ENCODE measurements around the gene TTC31.
"Not testable (repeated sequence)": the region's sequence is repeated elsewhere in the genome, so short reads cannot be mapped to it uniquely, and the experiment has no call there.

Gene TTC31

DNA sequence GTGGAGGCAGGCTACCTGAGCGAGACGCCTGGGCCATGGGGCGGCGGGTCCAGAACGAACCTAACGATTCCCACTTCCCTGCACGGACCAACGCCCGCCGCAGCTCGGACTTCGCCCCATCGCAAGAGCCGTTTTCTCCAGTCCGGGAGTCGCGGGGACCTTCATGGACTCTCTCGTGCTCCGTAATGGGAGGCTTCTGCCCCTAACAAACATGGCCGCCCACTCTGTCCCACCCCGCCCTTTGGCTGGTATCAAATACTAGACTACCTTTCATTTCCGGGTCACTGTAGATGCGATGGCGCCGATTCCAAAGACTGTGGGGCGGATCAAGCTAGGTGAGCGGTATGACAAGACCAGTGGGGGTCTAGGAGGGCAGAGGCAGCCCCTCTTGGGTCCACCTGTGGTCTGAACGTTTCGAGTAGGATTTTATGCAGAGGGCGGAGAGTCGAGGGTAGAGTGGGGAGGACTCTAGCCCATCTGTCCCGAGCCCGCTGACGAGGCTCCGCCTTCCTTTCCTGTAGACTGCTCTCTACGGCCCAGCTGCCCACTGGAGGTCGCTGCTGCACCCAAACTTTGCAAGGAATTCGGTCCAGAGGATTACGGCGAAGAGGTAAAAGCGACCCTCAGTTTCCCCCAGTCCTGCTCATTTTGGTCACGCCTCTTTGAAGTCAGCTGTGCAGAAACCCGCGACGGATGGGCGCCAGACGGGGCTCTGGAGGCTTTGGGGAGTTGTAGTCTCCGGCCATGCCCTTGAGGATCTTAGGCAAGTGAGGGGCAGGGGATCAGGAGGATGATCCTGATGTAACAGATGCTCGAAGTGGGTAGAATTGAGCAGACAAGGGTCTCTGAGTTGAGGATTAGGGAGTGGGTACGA, at the start of gene TTC31, which contains the start of gene CCDC142:
Gene TTC31 (plus strand): TSS at position 281 of the 874 bp plus-strand sequence. CDS start 15 bp downstream, at position 296.
Gene CCDC142 (minus strand): TSS at position 198 of the 874 bp plus-strand sequence. CDS start 161 bp downstream, at position 37.
- peak; percentile 97 for DNase-seq

- no peak for DNase-seq
These were observed 46.6 kb upstream of the TTC31 start for GRCh38 chr2:74436111-74436805.

- DNase-seq: no peak
These were observed 45.8 kb upstream of the TTC31 start for GRCh38 chr2:74436848-74437695.

GRCh38 chr2:74438248-74438647, 44.6 kb upstream of the TTC31 start:
- no peak for DNase-seq

DNA sequence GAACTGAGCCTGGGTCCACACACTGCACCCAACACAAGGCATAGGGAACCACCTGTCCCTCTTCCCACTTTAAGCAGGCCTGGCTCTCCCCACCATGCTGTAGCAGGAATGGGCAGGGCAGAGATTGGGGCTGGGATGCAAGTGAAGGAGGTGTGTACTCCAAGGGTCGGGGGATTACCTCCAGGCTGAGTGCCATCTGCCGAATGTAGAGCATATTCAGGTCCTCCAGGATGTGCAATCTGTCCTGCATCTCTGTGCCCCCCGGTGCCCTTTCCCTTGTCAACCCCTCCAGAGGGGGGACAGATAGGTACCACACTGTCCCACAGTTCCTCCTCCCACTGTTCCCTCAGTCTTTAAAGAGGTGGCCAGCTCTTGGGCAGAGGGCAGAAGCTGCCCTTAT, 43.5 kb upstream of the TTC31 start:
- no peak for DNase-seq

DNA sequence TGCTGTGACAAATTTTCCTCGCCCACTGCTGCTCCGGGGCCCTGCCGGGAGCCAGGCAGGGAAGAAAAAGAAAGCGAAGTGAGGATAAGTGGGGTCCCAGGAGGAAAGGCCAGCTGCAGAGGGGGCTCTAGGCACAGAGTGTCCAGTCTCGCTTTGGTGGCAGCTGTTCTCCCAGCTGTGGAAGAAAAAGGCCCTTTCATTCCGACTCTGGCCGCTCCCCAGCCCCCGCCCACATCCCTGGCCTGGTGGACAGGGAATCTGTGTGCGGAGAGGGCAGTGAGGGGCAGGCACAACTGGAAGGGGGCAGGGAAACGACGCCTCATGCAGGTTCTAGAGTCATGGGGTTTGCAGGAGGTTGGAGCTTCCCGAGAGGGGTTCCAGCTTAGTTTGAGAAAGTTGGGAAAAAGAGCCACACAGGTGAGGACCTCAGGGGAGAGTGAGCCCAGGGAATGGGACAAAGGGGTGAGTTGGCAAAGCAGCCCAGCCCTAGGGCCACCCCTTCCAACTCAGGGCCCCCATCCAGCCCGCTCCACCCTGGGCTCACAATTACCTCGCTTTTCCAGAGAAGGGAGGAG, 43.0 kb upstream of the TTC31 start:
- DNase-seq: peak; percentile 93

DNA sequence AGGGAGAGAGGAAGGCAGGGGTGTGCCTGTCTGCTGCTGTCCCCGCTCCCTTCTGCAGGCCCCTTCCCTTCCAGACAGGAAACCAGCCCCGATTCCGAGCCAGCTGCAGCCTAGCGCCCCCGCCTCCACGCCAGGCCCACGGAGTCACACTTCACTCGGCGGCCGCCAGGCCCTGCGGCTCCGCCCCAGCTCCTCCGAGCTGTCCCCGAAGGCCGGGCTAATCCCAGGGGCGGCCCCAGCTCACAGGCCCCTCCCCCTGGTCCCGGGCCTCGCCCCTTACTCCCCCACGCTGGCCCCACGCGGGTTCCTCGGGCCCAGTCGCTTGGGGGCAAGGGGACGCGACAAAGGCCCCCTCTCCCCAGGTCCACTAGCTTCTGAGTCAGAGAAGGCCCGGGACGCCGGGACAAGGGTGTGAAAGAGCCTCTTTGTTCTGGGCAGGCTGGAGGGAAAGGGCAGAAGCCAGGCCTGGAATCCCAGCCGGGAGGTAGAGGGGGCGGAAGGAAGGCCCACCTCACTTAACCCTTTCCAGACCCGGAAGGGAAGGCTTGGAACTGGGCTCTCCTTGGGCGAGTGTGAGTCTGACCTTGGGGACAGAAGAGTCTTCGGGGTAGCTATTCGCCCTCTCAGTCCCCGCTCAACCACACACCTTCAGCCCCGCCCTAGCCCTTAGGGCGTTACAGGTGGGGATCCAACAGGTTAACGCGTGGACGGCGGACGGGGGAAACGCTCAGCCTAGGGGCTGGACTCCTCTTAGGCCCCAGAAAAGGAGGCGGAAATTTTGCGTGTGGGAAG, 42.3 kb upstream of the TTC31 start:
- peak; percentile 97 for DNase-seq

DNA sequence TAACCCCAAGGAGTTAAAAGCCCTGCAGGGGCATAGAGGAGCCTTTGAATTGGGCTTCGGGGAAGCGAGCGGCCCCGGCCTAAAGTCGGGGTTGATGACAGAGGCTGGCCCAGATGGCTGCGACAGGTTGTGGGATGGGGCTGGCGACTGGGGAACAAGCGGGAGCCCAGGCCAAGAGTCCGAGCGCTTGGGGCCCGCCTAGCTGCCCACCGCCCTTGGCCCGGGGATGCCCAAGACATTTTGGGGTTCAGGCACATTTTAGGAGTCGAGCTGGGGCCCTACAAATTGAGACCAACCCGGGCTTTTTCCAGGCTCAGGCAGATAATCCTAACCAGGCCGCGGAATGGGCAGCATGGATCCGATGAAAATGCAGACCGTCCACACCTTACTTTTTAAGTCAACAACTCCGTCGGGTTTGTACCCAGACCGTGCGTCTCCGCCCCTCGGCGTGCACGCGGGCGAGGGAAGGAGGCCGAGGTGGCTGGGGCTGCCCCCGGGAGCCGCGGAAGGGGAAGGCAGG, 41.7 kb upstream of the TTC31 start:
- DNase-seq: no peak

- no peak for DNase-seq
These were observed 41.0 kb upstream of the TTC31 start, which contains the start of gene RTKN for GRCh38 chr2:74441690-74442482. Gene RTKN, minus strand, starts transcription at chr2:74441937. Its CDS starts 121 bp downstream, at chr2:74441816.

DNA sequence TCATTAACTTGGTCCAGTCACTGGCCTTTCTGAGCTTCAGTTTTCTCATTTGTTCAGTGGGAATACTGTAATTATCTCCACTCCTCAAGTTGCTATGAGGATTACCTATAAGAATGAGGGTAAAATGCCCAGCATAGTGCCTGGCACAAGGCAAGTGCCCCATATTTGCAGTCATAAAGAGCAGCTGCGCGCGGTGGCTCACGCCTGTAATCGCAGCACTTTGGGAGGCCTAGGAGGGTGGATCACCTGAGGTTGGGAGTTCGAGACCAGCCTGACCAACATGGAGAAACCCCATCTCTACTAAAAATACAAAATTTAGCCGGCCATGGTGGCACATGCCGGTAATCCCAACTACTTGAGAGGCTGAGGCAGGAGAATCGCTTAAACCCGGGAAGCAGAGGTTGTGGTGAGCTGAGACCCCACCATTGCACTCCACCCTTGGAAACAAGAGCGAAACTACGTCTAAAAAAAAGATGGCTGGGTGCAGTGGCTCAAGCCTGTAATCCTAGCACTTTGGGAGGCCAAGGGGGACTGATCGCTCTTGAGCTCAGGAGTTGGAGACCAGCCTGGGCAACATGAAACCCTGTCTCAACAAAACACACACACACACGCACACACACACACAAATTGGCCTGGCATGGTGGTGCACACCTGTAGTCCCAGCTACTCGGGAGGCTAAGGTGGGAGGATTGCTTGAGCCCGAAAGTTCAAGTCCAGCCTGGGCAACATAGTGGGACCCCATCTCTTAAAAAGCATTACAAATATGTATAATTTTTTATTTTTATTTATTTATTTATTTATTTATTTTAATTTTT, 40.2 kb upstream of the TTC31 start:
- DNase-seq: not testable (repeated sequence)

DNA sequence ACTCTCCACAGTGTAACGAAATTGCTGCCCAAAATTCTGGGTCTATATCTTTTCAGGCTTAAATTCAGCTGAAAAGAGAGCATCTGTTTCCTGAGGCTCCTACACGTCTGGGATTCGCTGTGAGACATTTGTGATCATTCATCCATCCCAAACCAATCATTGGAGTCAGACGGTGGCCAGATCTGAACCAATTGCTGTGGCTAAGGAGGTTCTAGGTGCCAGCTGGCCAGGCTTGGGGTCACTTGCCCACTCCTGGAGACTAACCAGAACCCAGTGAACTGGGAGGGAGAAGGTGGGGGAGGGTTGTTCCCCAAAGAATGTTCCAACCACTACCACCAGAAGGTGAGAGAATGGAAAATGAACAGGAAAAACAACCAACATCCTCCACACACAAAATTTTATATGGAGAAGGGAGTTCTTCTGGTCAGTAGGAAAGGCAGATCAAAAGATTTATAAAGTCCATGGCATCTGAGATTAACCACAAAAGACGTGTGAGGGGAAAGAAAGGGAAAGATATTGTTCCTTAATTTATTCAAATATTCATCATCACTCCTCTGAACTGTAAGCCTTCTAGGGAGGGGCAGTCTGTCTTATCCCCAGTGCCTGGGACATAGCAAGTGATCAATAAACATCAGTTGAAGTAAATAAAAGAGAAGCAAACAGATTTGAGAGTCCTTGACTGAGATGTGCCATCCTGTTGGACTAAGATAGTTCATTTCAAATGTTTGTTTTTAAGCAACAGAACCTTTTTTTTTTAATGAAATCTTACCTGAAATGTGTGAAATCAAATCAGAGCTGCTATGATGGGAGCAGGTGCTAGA, 38.2 kb upstream of the TTC31 start:
- DNase-seq: no peak

GRCh38 chr2:74447230-74447999, 35.5 kb upstream of the TTC31 start:
- DNase-seq: no peak

DNA sequence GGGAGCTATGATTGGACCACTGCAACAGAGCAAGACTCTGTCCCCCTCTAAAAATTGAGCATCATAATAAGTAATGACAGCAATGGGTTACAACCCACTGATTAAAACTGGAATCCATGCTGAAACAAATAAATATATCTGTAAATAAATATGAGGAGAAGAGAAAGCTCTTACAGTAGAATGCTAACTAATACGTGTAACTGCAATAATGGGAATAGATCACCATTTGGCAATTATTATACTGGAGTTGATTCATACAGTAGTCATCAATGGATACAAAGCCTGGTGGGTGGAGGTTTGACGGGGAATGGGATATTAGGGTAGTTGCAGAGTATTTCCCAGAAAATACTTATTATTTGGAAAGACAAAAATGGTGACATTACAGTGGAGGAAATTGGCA, 34.1 kb upstream of the TTC31 start:
- DNase-seq: no peak

GRCh38 chr2:74450570-74451190, 32.2 kb upstream of the TTC31 start:
- DNase-seq: no peak

DNA sequence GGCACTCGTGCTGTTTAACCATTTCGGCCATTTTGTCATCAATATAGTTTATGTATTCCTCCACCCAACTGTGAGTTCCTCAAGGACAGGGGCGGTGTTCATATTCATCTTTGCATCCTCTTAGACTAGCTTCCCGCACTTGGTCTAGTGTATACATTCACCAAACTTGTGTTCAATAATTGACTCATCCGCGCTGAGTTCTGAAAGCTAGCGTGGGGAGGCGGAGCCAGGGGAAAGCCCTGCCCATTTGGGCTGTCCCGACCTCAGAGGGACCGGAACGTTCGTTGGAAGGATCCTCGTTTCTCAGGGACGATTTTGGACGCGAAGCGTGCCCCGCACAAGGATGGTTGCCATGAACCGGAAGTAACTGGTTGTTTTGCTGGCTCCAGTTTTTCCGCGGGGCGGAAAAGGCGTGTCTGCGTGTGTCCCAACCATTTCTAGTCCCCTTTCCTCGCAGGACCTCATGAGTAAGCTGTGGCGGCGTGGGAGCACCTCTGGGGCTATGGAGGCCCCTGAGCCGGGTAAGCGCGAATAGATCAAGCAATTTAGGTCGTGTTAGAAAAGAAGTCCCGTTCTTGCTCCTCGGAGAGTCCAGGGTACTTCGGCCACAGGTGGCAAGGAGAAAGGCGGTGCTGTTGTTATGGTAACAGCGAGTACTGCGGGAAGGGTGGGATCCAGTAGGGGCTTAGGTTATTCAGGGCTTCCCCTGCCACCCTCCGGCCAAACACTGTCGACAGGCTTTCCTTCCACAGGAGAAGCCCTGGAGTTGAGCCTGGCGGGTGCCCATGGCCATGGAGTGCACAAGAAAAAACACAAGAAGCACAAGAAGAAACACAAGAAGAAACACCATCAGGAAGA, 28.0 kb upstream of the TTC31 start, which contains the start of gene INO80B:
Gene INO80B (plus strand): TSS at position 434 of the 858 bp plus-strand sequence. CDS start 30 bp downstream, at position 464.
- DNase-seq: peak; percentile 96

DNA sequence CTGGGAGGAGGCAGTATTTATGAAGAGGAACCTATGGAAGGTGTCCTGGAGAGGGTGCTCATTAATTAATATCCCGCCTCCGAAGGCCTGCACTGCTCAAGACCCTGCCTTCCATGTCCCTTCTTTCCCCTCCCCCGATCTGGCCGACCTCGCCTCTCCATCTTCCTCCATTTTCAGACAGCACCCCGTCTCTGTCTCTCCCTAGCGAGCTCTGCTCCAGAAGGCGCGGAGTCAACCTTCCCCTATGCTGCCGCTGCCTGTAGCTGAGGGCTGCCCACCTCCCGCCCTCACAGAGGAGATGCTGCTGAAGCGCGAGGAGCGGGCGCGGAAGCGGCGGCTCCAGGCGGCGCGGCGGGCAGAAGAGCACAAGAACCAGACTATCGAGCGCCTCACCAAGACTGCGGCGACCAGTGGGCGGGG, 25.7 kb upstream of the TTC31 start:
- DNase-seq: no peak

Measured in left hindlimb (tissue), 1 donor.